Fibroblast of lung (primary cell): ENCODE results near the gene DPM2. TPM values are rescaled to one million over a fixed set of nuclear protein-coding genes. Genes with fewer than 3 reads are reported as not detected.

Experiments
- DNase-seq, 2 donors: peaks; one replicate each; pipeline versions ENCODE4 v3.0.0 to v3.0.0-alpha.2; 2010; ENCODE audit warnings: low read depth in 2 of 2
- H2AFZ ChIP-seq: 2 replicates; pipeline ENCODE4 v1.5.1; 2012; ENCODE audit warnings: low read length, control low read depth, inconsistent platforms
- H3K27ac ChIP-seq: 2 replicates; pipeline ENCODE4 v1.5.1; 2011; ENCODE audit warnings: low read length, control low read depth; ENCODE audit not compliant: insufficient read depth
- H3K27me3 ChIP-seq: 2 replicates; pipeline ENCODE4 v1.5.1; 2011; ENCODE audit warnings: mild to moderate bottlenecking, low read length; ENCODE audit not compliant: control insufficient read depth, insufficient read depth
- H3K36me3 ChIP-seq: 2 replicates; pipeline ENCODE4 v1.5.1; 2011; ENCODE audit warnings: low read length; ENCODE audit not compliant: control insufficient read depth, insufficient read depth
- H3K4me1 ChIP-seq: 2 replicates; pipeline ENCODE4 v1.5.1; 2011; ENCODE audit warnings: low read length; ENCODE audit not compliant: control insufficient read depth, insufficient read depth; ENCODE audit errors: extremely low read depth
- H3K4me2 ChIP-seq: 2 replicates; pipeline ENCODE4 v1.5.1; 2011; ENCODE audit warnings: low read length, control low read depth; ENCODE audit not compliant: insufficient read depth; ENCODE audit errors: extremely low read depth
- H3K4me3 ChIP-seq, 4 experiments: fragments of 200-600 bp in 1 of 4; sonication (generic) in 1 of 4; replicated peaks in 1 of 4; 2 replicates each; pipeline ENCODE4 v1.5.1; 2011 to 2016; ENCODE audit warnings: low read length in 4 of 4, low read depth in 3 of 4, mild to moderate bottlenecking in 3 of 4, control low read depth in 2 of 4, inconsistent platforms in 1 of 4, mixed read lengths in 1 of 4; ENCODE audit not compliant: insufficient read depth in 1 of 4; ENCODE audit errors: control extremely low read depth in 1 of 4
- H3K79me2 ChIP-seq: 2 replicates; pipeline ENCODE4 v1.5.1; 2012; ENCODE audit warnings: mild to moderate bottlenecking, low read length, inconsistent platforms; ENCODE audit not compliant: control insufficient read depth, insufficient read depth
- H3K9ac ChIP-seq: 2 replicates; pipeline ENCODE4 v1.5.1; 2011; ENCODE audit warnings: mild to moderate bottlenecking, low read length, control low read depth; ENCODE audit not compliant: insufficient read depth
- H3K9me3 ChIP-seq: 2 replicates; pipeline ENCODE4 v1.5.1; 2012; ENCODE audit warnings: low read depth, low read length; ENCODE audit not compliant: control insufficient read depth, insufficient read depth
- H4K20me1 ChIP-seq: 2 replicates; pipeline ENCODE4 v1.5.1; 2011; ENCODE audit warnings: low read length; ENCODE audit not compliant: control insufficient read depth, insufficient read depth; ENCODE audit errors: extremely low read depth
- CTCF ChIP-seq, 2 donors: IDR thresholded peaks in 1 of 2; conservative IDR thresholded peaks in 1 of 2; 1 replicate in 1 of 2; 2 replicates in 1 of 2; pipeline ENCODE4 v1.5.1; 2011 to 2012; ENCODE audit warnings: low read length in 2 of 2, control low read depth in 1 of 2, inconsistent platforms in 1 of 2, low read depth in 1 of 2, mild to moderate bottlenecking in 1 of 2
- EZH2 ChIP-seq: IDR thresholded peaks from 2 replicates; pipeline ENCODE4 v1.5.1; 2012; ENCODE audit warnings: low read length, control low read depth, mild to moderate bottlenecking; ENCODE audit errors: missing control alignments
- polyA plus RNA-seq, 2 donors: library from polyadenylated mRNA; depleted of rRNA in 1 of 2; stranded (reverse) in 1 of 2; unstranded in 1 of 2; fragments of >200 nt; gene quantifications; 2 replicates each; pipeline ENCODE4 v1.2.1, GENCODE V29; 2011 to 2012; ENCODE audit warnings: missing spikeins in 1 of 2
- total RNA-seq: library from RNA; depleted of rRNA; stranded (reverse); fragments of >200 nt; gene quantifications from 2 replicates; pipeline ENCODE4 v1.2.1, GENCODE V29; 2014

Gene DPM2
- total and polyA plus RNA-seq, 2 donors (not counting 1 experiment from before 2014, with no cell fraction given): 11.7 to 24.1 TPM

- Histone ChIP-seq H3K27me3 (no peaks in the 10 kb centered on the region), H3K4me3 (no peak overlapping the region), H3K36me3 (peaks cover 2% of the 10 kb centered on the region), H3K4me1 (peaks cover 41% of the 10 kb centered on the region), H3K27ac (peak overlapping the region; percentile 82), H3K9ac (no peak overlapping the region), H2AFZ (no peak overlapping the region), H3K9me3 (no peaks in the 10 kb centered on the region), H3K4me2 (peak overlapping the region; percentile 45), H4K20me1 (no peaks in the 10 kb centered on the region), H3K79me2 (peaks cover 5% of the 10 kb centered on the region)
- peak; percentile 98 to 99 for DNase-seq
- TF ChIP-seq CTCF (conservative IDR thresholded peaks at IDR 0.05 in 1 of 2, IDR thresholded peaks at IDR 0.05 in 1 of 2; ENCODE audit: low read depth in 1 of 2, low read length in 2 of 2): no peak
- TF ChIP-seq EZH2: no peak
These were observed 18.3 kb downstream of the DPM2 start for GRCh38 chr9:127919253-127919815.

GRCh38 chr9:127918183-127919107 lies 19.2 kb downstream of the DPM2 start:
- Histone ChIP-seq H3K27me3 (no peaks in the 10 kb centered on the region), H3K79me2 (peaks cover 5% of the 10 kb centered on the region), H3K36me3 (peaks cover 2% of the 10 kb centered on the region), H3K27ac (peak overlapping the region; percentile 82), H3K4me2 (peak overlapping the region; percentile 36), H3K4me3 (no peak overlapping the region), H3K9me3 (no peaks in the 10 kb centered on the region), H2AFZ (no peak overlapping the region), H3K9ac (no peak overlapping the region), H3K4me1 (peaks cover 37% of the 10 kb centered on the region), H4K20me1 (no peaks in the 10 kb centered on the region)
- TF ChIP-seq CTCF (conservative IDR thresholded peaks at IDR 0.05 in 1 of 2, IDR thresholded peaks at IDR 0.05 in 1 of 2; ENCODE audit: low read depth in 1 of 2, low read length in 2 of 2): no peak
- no peak for TF ChIP-seq EZH2
- peak in 1 of 2 donors; percentile 71 for DNase-seq

GRCh38 chr9:127917603-127918002 lies 20.1 kb downstream of the DPM2 start:
- H3K27me3 ChIP-seq: no peaks in the 10 kb centered on the region
- peaks cover 33% of the 10 kb centered on the region for H3K4me1 ChIP-seq
- H3K4me2 ChIP-seq: no peak overlapping the region
- no peak for DNase-seq
- no peak overlapping the region for H2AFZ ChIP-seq
- no peaks in the 10 kb centered on the region for H4K20me1 ChIP-seq
- no peaks in the 10 kb centered on the region for H3K9me3 ChIP-seq
- peak overlapping the region; percentile 82 for H3K27ac ChIP-seq
- no peak overlapping the region for H3K4me3 ChIP-seq
- H3K9ac ChIP-seq: no peak overlapping the region
- peaks cover 5% of the 10 kb centered on the region for H3K79me2 ChIP-seq
- peaks cover 3% of the 10 kb centered on the region for H3K36me3 ChIP-seq
- no peak for TF ChIP-seq EZH2
- TF ChIP-seq CTCF (conservative IDR thresholded peaks at IDR 0.05 in 1 of 2, IDR thresholded peaks at IDR 0.05 in 1 of 2; ENCODE audit: low read depth in 1 of 2, low read length in 2 of 2): no peak
